ENCODE data around the gene LDLR.
"Not testable (repeated sequence)": the region's sequence is repeated elsewhere in the genome, so short reads cannot be mapped to it uniquely, and the experiment has no call there.

Gene LDLR

DNA sequence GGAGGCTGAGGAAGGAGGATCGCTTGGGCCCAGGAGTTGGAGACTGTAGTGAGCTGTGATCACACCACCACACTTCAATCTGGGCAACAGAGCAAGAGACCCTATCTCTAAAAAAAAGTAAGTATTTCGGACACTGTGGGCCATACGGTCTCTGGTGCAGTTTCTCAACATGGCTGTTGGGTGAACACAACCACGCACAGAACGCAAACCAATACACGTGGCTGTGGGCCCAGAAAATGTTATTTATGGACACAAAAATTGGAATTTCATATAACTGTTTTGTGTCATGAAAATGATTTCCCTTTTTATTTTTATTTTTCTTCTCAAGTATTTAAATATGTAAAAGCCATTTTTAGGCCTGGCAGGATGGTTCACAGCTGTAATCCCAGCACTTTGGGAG is 19.5 kb downstream of the LDLR start:
- no peak for DNase-seq

DNA sequence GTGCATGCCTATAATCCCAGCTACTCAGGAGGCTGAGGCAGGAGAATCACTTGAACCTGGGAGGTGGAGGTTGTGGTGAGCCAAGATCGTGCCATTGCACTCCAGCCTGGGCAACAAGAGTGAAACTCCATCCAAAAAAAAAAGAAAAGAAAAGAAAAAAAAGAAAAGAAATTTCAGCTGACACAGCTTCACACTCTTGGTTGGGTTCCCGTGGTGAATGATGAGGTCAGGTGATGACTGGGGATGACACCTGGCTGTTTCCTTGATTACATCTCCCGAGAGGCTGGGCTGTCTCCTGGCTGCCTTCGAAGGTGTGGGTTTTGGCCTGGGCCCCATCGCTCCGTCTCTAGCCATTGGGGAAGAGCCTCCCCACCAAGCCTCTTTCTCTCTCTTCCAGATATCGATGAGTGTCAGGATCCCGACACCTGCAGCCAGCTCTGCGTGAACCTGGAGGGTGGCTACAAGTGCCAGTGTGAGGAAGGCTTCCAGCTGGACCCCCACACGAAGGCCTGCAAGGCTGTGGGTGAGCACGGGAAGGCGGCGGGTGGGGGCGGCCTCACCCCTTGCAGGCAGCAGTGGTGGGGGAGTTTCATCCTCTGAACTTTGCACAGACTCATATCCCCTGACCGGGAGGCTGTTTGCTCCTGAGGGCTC is 22.0 kb downstream of the LDLR start:
- no peak for DNase-seq

DNA sequence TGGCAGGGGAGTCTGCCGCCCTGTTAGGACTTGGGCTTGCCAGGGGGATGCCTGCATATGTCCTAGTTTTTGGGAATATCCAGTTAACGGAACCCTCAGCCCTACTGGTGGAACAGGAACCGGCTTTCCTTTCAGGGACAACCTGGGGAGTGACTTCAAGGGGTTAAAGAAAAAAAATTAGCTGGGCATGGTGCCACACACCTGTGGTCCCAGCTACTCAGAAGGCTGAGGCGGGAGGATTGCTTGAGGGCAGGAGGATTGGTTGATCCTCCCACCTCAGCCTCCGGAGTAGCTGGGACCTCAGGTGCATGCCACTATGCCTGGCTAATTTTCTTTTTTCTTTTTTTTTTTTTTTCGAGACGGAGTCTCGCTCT is 22.5 kb downstream of the LDLR start:
- DNase-seq, result no peak

DNA sequence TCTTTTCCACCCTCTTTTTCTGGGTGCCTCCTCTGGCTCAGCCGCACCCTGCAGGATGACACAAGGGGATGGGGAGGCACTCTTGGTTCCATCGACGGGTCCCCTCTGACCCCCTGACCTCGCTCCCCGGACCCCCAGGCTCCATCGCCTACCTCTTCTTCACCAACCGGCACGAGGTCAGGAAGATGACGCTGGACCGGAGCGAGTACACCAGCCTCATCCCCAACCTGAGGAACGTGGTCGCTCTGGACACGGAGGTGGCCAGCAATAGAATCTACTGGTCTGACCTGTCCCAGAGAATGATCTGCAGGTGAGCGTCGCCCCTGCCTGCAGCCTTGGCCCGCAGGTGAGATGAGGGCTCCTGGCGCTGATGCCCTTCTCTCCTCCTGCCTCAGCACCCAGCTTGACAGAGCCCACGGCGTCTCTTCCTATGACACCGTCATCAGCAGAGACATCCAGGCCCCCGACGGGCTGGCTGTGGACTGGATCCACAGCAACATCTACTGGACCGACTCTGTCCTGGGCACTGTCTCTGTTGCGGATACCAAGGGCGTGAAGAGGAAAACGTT is 24.0 kb downstream of the LDLR start:
- DNase-seq, result no peak

DNA sequence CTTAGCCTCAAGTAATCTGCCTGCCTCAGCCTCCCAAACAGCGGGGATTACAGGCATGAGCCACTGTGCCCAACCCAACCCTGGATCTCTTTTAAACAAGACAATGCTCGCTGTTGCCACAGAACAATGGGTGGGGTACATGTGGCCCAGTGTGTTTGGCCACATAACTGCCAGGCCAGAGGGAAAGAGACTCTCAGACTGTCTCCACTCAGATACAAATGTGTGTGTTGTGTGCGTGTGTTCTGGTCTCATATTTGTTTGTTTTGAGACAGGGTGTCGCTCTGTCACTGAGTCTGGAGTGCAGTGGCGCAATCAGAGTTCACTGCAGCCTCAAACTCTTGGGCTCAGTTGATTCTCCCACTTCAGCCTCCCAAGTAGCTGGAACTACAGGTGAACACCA is 25.8 kb downstream of the LDLR start:
- no peak for DNase-seq

DNA sequence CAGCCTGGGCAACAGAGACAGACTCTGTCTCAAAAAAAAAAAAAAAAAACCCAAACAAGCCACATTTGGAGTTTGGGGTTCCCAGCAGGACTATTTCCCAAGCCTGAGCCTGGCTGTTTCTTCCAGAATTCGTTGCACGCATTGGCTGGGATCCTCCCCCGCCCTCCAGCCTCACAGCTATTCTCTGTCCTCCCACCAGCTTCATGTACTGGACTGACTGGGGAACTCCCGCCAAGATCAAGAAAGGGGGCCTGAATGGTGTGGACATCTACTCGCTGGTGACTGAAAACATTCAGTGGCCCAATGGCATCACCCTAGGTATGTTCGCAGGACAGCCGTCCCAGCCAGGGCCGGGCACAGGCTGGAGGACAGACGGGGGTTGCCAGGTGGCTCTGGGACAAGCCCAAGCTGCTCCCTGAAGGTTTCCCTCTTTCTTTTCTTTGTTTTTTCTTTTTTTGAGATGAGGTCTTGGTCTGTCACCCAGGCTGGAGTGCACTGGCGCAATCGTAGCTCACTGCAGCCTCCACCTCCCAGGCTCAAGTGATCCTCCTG is 26.7 kb downstream of the LDLR start:
- DNase-seq, result no peak

DNA sequence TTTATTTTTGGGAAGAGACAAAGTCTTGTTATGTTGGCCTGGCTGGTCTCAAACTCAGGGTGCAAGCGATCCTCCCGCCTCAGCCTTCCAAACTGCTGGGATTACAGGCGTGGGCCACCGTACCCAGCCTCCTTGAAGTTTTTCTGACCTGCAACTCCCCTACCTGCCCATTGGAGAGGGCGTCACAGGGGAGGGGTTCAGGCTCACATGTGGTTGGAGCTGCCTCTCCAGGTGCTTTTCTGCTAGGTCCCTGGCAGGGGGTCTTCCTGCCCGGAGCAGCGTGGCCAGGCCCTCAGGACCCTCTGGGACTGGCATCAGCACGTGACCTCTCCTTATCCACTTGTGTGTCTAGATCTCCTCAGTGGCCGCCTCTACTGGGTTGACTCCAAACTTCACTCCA is 27.2 kb downstream of the LDLR start:
- no peak for DNase-seq

DNA sequence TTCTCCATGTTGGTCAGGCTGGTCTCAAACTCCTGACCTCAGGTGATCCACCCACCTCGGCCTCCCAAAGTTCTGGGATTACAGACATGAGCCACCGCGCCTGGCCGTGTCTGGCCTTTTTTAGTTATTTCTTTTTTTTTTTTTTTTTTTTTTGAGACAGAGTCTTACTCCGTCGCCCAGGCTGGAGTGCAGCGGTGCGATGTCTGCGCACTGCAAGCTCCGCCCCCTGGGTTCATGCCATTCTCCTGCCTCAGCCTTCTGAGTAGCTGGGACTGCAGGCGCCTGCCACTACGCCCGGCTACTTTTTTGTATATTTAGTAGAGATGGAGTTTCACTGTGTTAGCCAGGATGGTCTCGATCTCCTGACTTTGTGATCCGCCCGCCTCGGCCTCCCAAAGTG is 32.7 kb downstream of the LDLR start:
- DNase-seq, result not testable (repeated sequence)

DNA sequence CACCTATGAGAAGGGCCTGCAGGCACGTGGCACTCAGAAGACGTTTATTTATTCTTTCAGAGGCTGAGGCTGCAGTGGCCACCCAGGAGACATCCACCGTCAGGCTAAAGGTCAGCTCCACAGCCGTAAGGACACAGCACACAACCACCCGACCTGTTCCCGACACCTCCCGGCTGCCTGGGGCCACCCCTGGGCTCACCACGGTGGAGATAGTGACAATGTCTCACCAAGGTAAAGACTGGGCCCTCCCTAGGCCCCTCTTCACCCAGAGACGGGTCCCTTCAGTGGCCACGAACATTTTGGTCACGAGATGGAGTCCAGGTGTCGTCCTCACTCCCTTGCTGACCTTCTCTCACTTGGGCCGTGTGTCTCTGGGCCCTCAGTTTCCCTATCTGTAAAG is 33.9 kb downstream of the LDLR start:
- DNase-seq, result no peak

DNA sequence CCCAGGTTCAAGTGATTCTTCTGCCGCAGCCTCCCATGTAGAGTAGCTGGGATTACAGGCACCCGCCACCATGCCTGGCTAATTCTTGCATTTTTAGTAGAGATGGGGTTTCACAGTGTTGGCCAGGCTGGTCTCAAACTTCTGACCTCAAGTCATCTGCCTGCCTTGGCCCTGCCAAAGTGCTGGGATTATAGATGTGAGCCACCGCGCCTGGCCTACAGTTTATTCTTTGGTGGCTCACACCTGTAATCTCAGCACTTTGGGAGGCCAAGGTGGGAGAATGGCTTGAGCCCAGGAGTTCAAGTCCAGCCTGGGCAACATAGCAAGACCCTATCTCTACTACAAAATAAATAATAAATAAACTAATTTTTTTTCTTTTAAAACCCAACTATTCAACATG is 34.9 kb downstream of the LDLR start:
- DNase-seq, result not testable (repeated sequence)

DNA sequence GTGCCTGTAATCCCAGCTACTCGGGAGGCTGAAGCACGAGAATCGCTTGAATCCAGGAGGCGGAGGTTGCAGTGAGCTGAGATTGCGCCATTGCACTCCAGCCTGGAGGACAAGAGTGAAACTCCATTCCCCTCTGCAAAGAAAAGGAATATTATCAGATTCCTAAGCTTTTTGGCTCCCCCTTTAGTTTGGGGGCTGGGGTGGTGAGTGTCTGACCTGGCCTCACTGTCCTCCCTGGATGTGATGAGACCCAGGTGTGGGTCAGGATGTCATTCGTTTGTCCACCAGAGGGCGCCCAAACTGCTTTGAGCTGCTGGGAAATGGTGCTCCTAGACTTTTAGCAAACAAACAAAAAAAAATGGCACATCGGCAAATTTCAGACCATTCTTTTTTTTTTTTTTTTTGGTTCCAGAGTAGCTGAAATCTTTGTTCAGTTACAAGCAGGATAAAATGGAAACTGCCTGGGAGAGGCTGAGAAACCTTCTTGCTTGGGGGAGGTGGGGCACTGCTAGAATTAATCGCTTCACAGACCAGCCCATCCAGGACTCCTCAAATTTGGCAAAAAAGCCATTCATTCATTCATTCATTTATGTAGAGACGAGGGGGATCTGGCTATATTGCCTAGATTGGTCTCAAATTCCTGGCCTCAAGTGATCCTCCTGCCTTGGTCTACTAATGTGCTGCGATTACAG is 36.9 kb downstream of the LDLR start:
- DNase-seq, result peak; percentile 47

DNA sequence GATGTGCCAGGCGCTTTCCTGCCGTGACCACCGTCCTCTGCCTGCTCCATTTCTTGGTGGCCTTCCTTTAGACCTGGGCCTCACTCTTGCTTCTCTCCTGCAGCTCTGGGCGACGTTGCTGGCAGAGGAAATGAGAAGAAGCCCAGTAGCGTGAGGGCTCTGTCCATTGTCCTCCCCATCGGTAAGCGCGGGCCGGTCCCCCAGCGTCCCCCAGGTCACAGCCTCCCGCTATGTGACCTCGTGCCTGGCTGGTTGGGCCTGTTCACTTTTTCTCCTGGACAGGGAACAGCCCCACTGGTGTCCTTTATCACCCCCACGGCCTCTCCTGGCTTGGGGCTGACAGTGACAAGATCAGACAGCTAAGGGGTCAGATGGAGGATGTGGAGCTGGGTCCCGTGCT is 38.6 kb downstream of the LDLR start:
- no peak for DNase-seq

DNA sequence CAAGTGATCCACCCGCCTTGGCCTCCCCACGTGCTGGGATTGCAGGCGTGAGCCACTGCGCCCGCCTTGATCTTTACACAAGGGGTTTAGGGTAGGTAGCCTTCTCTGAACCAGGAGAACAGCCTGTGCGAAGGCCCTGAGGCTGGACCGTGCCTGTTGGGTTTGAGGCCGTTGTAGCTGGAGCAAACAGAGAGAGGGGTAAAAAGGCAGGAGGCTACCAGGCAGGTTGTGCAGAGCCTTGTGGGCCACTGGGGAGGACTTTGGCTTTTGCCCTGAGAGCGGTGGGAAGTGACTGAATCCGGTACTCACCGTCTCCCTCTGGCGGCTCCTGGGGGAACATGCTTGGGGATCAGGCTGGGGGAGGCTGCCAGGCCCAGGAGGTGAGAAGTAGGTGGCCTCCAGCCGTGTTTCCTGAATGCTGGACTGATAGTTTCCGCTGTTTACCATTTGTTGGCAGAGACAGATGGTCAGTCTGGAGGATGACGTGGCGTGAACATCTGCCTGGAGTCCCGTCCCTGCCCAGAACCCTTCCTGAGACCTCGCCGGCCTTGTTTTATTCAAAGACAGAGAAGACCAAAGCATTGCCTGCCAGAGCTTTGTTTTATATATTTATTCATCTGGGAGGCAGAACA is 41.7 kb downstream of the LDLR start:
- peak; percentile 32 for DNase-seq

DNA sequence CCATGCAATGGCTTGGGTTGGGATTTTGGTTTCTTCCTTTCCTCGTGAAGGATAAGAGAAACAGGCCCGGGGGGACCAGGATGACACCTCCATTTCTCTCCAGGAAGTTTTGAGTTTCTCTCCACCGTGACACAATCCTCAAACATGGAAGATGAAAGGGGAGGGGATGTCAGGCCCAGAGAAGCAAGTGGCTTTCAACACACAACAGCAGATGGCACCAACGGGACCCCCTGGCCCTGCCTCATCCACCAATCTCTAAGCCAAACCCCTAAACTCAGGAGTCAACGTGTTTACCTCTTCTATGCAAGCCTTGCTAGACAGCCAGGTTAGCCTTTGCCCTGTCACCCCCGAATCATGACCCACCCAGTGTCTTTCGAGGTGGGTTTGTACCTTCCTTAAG is 42.2 kb downstream of the LDLR start:
- DNase-seq, result no peak

DNA sequence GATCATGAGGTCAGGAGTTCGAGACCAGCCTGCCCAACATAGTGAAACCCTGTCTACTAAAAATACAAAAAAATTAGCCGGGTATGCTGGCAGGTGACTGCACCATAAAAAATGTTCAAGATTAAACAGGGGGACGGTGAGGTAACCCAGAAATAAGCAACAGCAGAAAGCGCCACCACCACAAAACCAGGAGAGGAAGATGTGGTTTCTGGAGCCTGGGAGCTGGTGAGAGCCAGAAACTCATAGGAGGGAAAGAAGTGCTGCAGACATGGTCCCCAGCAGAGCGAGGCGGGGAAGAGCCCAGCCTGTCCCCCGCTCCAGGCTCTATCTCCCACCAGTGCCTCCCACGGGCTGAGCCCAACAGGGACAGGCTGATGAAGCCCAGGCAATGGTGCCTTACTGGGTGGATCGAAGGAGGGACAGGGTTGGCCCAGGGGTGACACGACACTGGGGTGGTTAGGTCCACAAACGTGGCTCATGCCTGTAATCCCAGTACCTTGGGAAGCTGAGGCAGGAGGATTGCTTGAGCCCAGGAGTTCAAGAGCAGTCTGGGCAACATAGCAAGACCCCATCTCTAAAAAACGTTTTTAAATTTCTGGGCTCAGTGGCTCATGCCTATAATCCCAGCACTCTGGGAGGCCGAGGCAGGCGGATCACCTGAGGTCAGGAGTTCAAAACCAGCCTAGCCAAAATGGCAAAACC is 47.3 kb downstream of the LDLR start:
- no peak for DNase-seq

DNA sequence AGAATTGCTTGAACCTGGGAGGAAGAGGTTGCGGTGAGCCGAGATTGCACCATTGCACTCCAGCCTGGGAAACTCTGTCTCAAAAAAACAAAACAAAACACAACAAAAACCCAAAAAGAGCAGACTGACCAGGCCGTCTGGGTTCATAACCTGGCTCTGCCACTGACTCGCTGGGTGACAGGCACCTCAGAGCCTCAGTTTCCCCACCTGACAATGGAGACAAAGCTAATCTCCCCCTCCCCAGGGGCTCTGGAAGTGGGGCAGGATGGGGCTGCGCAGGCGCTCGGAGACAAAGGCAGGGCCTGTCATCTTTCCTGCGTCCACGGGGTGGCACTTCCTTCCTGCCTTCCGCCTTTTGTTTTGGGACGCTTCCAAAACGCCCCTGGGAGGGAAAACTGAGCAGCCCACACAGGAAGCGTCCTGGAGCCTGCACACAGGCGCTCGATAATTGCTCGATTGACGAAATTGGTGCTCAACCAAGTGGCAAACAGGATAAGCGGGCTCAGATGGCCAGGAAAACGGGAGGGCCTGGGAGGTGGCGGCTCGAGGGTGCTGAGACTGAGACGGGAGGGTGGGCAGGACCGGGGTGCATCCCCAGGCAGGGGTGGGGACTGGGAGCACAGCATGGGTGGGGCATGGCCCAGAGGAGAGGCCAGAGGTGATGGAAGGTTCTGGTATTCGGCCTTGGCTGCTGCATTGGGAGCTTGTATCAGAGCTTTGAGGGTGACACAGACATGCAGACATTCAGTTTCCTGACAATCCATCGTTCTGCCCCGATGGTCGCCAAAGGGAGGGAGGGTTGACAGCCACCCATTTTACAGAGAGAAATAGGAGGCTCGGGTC is 48.5 kb downstream of the LDLR start:
- no peak for DNase-seq

DNA sequence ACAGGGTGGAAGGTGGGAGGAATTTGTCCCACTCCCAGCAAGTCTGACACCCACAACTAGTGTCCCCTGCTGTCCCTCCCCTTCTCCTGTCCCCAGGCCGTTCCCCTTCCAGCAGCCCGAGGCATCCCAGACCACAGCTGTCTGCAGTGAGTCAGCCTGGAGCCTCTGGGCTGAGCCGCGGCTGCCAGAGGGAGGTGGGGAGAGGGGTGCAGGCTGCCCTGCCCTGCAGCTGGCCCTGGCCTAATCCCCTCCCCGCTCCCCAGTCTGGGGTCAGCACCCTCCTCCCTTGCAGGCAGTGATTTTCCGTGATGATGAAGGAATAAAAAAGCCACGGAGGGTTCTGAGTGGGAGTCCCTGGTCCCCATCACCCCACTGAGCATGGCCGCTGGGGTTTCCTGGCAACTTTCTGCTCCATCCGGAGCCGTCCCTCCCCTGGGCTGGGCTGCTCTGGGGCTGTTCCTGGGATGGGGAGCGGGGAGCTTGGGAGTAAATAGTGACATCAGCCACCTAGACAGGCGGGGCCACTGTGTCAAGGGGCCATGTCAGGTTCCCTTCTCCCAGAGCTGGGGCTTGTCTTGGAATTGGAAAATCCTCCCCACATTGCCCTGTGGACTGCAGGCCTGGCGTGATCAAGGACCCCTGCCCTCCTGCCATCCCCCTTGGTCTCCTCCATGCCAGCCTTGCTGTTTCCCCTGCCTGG is 49.5 kb downstream of the LDLR start:
- no peak for DNase-seq

DNA sequence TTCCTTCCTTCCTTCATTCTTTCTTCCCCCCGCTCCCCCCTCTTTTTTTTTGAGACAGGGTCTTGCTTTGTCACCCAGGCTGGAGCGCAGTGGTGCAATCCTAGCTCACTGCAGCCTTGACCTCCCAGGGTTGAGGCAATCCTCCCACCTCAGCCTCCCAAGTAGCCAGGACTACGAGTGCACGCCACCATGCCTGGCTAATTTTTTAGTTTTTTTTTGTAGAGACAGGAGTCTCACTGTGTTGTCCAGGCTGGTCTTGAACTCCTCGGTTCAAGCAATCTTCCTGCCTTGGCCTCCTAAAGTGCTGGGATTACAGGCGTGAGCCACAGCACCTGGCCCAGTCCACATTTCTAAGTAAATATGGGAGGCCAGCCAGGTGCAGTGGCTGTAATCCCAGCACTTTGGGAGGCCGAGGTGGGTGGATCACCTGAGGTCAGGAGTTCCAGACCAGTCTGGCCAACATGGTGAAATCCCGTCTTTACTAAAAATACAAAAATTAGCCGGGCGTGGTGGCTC is 50.8 kb downstream of the LDLR start:
- not testable (repeated sequence) for DNase-seq

DNA sequence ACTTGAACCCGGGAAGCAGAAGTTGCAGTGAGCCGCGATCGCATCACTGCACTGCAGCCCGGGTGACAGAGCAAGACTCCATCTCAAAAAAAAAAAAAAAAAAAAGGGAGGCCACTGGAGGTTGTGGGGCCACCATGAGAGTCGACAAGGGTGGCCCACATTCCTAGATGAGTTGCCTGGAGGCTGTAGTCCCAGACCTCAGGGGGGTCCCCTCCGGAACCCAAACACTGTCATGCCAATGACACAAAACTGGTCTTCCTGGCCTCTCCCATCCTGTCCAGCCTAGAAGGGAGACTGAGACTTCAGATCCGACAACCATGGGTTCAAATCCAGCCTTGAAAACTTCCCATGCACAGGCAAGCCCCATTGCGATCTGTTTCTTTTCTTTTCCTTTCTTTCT is 51.6 kb downstream of the LDLR start:
- no peak for DNase-seq

DNA sequence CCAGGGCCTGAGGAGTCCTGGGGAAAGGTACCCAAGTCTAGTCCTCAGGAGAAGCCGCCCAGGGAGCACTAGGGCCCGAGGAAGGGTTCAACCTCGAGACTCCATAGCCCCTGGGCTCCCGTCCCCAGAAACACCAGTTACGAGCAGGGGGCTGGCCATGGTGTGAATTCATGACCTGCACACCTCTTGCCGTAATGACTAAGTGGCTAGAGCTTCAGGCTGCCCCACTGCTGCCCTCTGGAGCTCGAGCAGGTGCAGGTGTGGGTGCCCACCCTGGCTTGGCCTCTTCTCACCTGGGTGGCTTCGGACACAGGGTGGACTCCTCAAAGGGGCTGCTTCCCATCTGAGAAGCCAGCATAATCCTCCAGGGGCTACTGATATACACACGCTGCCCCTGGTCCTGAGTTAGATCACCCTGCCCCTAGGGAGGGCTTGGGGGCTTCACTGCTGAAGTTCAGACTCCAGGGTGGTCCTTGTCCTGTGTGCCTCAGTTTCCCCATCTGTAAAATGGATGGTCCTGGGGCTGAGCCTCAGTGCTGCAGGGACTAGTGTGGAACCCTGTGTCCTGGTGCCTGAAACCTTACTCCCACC is 52.8 kb downstream of the LDLR start:
- no peak for DNase-seq
